Lower lobe of right lung (tissue), 2 donors: ENCODE results near the gene MYZAP. TPM values are rescaled to one million over a fixed set of nuclear protein-coding genes. Genes with fewer than 3 reads are reported as not detected.
A peak's percentile ranks its signal among the peaks of the same experiment; 100 is the strongest.

Source experiments
- ATAC-seq, 2 donors: fragments of 200-7000 bp; cut with Tn5 transposase; one replicate each; pipeline ENCODE4 v1.9.1; 2020 to 2022; ENCODE audit warnings: mild to moderate bottlenecking in 2 of 2, moderate library complexity in 2 of 2
- DNase-seq: peaks from one replicate; pipeline ENCODE4 v3.0.0-alpha.2; 2020
- H3K27ac ChIP-seq: fragments of 200-600 bp; one replicate; pipeline ENCODE4 v1.8.0; 2022
- H3K27me3 ChIP-seq: fragments of 200-600 bp; one replicate; pipeline ENCODE4 v1.8.0; 2022; ENCODE audit warnings: low read depth
- H3K36me3 ChIP-seq: fragments of 200-600 bp; one replicate; pipeline ENCODE4 v1.8.0; 2022; ENCODE audit warnings: mild to moderate bottlenecking
- H3K4me1 ChIP-seq: fragments of 200-600 bp; one replicate; pipeline ENCODE4 v1.8.0; 2022
- H3K4me3 ChIP-seq: fragments of 200-600 bp; one replicate; pipeline ENCODE4 v1.8.0; 2022; ENCODE audit warnings: mild to moderate bottlenecking
- H3K9me3 ChIP-seq: fragments of 200-600 bp; one replicate; pipeline ENCODE4 v1.8.0; 2022
- intact Hi-C: fragments of 100-400 bp; cut with DNase I; formaldehyde crosslinking; loops from one replicate; pipeline ENCODE4 v1.11.0; 2022
- total RNA-seq: library from RNA; stranded (reverse); fragmentation: NEBNext Ultra II Directional; extraction: Animal tissue kit (Norgen Biotek cat#: 25700); gene quantifications from one replicate; pipeline ENCODE4 v1.2.1, GENCODE V29; 2021
- TF ChIP-seq, protein P1 (sequence below): fragments of 200-600 bp; IDR thresholded peaks from one replicate; pipeline ENCODE4 v1.8.0; 2022; ENCODE audit warnings: antibody characterized with exemption, mild to moderate bottlenecking
- donor health status: DM: no; HTN: yes; CAD: no; lungs with severe emphysema.

The MYZAP gene
- total RNA-seq, 1 donor from 2014 or later: 41.3 TPM

GRCh38 chr15:57683481-57683880 lies 91.8 kb downstream of the MYZAP start:
- intact Hi-C loops: no loop called here
- H3K36me3 ChIP-seq: no peaks in the 10 kb centered on the region
- no peaks in the 10 kb centered on the region for H3K9me3 ChIP-seq
- H3K27me3 ChIP-seq: no peaks in the 10 kb centered on the region
- H3K4me1 ChIP-seq: no peaks in the 10 kb centered on the region
- no peak for ATAC-seq
- TF ChIP-seq, protein P1, sequence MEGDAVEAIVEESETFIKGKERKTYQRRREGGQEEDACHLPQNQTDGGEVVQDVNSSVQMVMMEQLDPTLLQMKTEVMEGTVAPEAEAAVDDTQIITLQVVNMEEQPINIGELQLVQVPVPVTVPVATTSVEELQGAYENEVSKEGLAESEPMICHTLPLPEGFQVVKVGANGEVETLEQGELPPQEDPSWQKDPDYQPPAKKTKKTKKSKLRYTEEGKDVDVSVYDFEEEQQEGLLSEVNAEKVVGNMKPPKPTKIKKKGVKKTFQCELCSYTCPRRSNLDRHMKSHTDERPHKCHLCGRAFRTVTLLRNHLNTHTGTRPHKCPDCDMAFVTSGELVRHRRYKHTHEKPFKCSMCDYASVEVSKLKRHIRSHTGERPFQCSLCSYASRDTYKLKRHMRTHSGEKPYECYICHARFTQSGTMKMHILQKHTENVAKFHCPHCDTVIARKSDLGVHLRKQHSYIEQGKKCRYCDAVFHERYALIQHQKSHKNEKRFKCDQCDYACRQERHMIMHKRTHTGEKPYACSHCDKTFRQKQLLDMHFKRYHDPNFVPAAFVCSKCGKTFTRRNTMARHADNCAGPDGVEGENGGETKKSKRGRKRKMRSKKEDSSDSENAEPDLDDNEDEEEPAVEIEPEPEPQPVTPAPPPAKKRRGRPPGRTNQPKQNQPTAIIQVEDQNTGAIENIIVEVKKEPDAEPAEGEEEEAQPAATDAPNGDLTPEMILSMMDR: no peak
- DNase-seq: no peak
- no peak overlapping the region for H3K27ac ChIP-seq
- H3K4me3 ChIP-seq: no peak overlapping the region

GRCh38 chr15:57684491-57685151 lies 92.9 kb downstream of the MYZAP start:
- TF ChIP-seq, protein P1: no peak
- ATAC-seq (no peak), DNase-seq (no peak)
- no peak overlapping the region for H3K4me3 ChIP-seq
- H3K27me3 ChIP-seq: no peaks in the 10 kb centered on the region
- no peaks in the 10 kb centered on the region for H3K36me3 ChIP-seq
- H3K9me3 ChIP-seq: no peaks in the 10 kb centered on the region
- H3K4me1 ChIP-seq: no peaks in the 10 kb centered on the region
- intact Hi-C loops: no loop called here
- no peak overlapping the region for H3K27ac ChIP-seq

DNA sequence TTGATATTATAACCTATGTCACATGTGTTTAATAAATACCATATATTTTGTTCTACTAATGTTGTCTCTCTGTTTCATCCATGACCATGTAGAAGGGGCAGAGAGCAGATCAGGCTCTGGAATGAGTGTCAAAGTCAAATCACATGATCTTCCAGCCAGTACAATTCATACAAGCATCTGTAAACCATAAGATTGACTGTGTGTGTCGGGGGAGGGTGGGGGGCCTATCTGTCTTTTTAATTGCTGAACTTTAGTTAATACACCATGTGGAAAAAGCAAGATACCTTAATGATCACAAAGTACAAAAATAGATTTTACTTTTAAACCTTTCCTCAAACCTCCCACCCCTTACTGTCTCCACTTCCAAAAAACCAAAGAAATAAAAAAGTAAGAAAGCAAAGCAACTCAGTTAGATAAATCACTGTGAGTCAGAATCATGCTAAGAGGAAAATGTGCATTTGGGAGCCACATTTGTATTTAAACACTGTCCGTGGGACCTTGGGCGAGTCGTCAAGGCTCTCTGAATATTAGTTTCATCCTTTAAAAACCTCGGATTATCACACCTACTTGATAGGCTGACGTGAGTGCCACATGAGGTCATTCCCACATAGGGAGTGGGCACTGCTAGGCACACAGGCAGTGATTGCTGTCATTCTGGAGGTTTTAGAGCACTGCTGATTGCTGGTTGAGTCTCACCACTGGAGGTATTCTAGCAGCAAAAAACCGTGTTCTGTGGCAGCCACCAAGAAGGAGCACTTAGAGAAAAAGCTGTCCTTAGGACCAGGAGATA lies 93.8 kb downstream of the MYZAP start:
- H3K27ac ChIP-seq: no peak overlapping the region

DNA sequence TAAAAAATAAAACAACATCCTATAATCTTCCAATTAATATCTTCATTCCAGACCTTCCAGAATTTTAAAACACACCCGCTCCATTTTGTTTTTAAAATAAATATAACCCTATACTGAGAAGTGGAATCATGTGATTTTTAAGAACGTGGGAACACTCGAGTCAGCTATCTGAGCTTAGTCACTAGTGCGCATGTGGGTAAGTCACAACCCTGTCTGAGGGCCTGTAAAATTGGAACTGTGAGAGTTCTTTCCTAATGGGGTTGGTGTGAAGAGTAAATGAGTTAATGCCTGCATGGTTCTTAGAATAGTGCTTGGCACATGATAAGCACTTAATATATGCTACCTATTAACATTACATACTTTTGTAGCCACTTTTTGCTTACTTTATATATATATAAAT lies 95.0 kb downstream of the MYZAP start:
- Histone ChIP-seq H3K4me3 (no peak overlapping the region), H3K9me3 (no peaks in the 10 kb centered on the region), H3K27me3 (no peaks in the 10 kb centered on the region), H3K27ac (no peak overlapping the region), H3K4me1 (no peaks in the 10 kb centered on the region), H3K36me3 (no peaks in the 10 kb centered on the region)
- intact Hi-C loops: no loop called here
- TF ChIP-seq, protein P1: no peak
- ATAC-seq (no peak), DNase-seq (no peak)

More for the DNA sequence above, 93.8 kb downstream of the MYZAP start:
- no peaks in the 10 kb centered on the region for H3K36me3 ChIP-seq
- no peaks in the 10 kb centered on the region for H3K27me3 ChIP-seq
- no peaks in the 10 kb centered on the region for H3K9me3 ChIP-seq
- TF ChIP-seq, protein P1: no peak
- DNase-seq (no peak), ATAC-seq (no peak)
- H3K4me1 ChIP-seq: no peaks in the 10 kb centered on the region
- intact Hi-C loops: no loop called here
- no peak overlapping the region for H3K4me3 ChIP-seq

- Histone ChIP-seq H3K4me1 (no peaks in the 10 kb centered on the region), H3K27me3 (no peaks in the 10 kb centered on the region), H3K4me3 (no peak overlapping the region), H3K9me3 (no peaks in the 10 kb centered on the region), H3K27ac (no peak overlapping the region), H3K36me3 (no peaks in the 10 kb centered on the region)
- DNase-seq (no peak), ATAC-seq (peak in 1 of 2 donors; percentile 43)
- intact Hi-C loops: no loop called here
- TF ChIP-seq, protein P1: no peak
Measured at GRCh38 chr15:57690341-57690966, 98.8 kb downstream of the MYZAP start.
